Measurements from ENCODE around the gene FSTL5. TPM values are rescaled to one million over a fixed set of nuclear protein-coding genes. Genes with fewer than 3 reads are reported as not detected.

The FSTL5 gene
- total RNA-seq, 1 experiment from 2014 or later: not detected

GRCh38 chr4:162140051-162140683 is 23.6 kb downstream of the FSTL5 start:
- Histone ChIP-seq H3K9me2 (ENCODE audit: insufficient read depth) (no peaks in the 10 kb centered on the region; the same call in 1 of the 2 replicates), H3K4me2 (ENCODE audit: low read length) (no peak overlapping the region), H3K36me3 (ENCODE audit: control insufficient read depth in 1 of 2, insufficient read depth in 2 of 2, low read length in 2 of 2) (no peaks in the 10 kb centered on the region), H3K79me2 (ENCODE audit: insufficient read depth, low read length) (no peaks in the 10 kb centered on the region), H3K27ac (ENCODE audit: low read depth, low read length) (no peak overlapping the region), H3K9ac (ENCODE audit: low read length) (no peak overlapping the region), H3K4me3 (replicated peaks in 1 of 2; ENCODE audit: low read depth in 1 of 2, low read length in 2 of 2) (no peak overlapping the region), H4K20me1 (ENCODE audit: insufficient read depth) (no peaks in the 10 kb centered on the region), H3K27me3 (ENCODE audit: insufficient read depth, low read length) (no peaks in the 10 kb centered on the region), H2AFZ (ENCODE audit: low read depth, low read length, poor library complexity, severe bottlenecking) (no peak overlapping the region), H3K9me3 (ENCODE audit: control insufficient read depth in 1 of 2, insufficient read depth in 1 of 2, low read depth in 1 of 2, low read length in 2 of 2) (no peaks in the 10 kb centered on the region), H3K4me1 (ENCODE audit: control insufficient read depth in 1 of 2, insufficient read depth in 2 of 2, low read length in 2 of 2) (no peaks in the 10 kb centered on the region)
- no peak for DNase-seq (ENCODE audit: low read depth, low spot score)
- TF ChIP-seq RAD21 (IDR thresholded peaks at IDR 0.05; ENCODE audit: low read depth) (no peak), CTCF (IDR thresholded peaks at IDR 0.05 in 2 of 3, conservative IDR thresholded peaks at IDR 0.05 in 1 of 3; ENCODE audit: borderline replicate concordance in 1 of 3, insufficient read depth in 1 of 3, low read depth in 2 of 3, low read length in 2 of 3) (no peak), POLR2A (IDR thresholded peaks at IDR 0.05; ENCODE audit: borderline replicate concordance, extremely low read depth, insufficient read depth, insufficient read length) (no peak), ZBTB33 (IDR thresholded peaks at IDR 0.05; ENCODE audit: extremely low read depth, insufficient replicate concordance, low read length) (no peak), MAX (IDR thresholded peaks at IDR 0.05) (no peak), POLR2AphosphoS5 (IDR thresholded peaks at IDR 0.05; ENCODE audit: low read depth, low read length) (no peak), SRF (IDR thresholded peaks at IDR 0.05; ENCODE audit: low read depth) (no peak), SIN3A (IDR thresholded peaks at IDR 0.05; ENCODE audit: low read depth) (no peak), ATF3 (IDR thresholded peaks at IDR 0.05) (no peak), SP1 (IDR thresholded peaks at IDR 0.05; ENCODE audit: low read depth) (no peak), YY1 (IDR thresholded peaks at IDR 0.05; ENCODE audit: extremely low read depth, insufficient replicate concordance, low read depth, low read length) (no peak), TCF7L2 (IDR thresholded peaks at IDR 0.05; ENCODE audit: borderline replicate concordance, extremely low read depth, insufficient read depth, insufficient read length) (no peak), ZFX (IDR thresholded peaks at IDR 0.05) (no peak), EZH2phosphoT487 (IDR thresholded peaks at IDR 0.05; ENCODE audit: borderline replicate concordance) (no peak), ELF1 (IDR thresholded peaks at IDR 0.05; ENCODE audit: borderline replicate concordance, low read depth) (no peak)
- intact Hi-C loops (cut with micrococcal nuclease): no loop called here
- CTCF ChIA-PET: no interaction called here
- no TSS peak for BruUV-seq (replicated peaks)
- ATAC-seq: no peak
- POLR2A ChIA-PET: no interaction called here
- RAD21 ChIA-PET (ENCODE audit: low non-redundant PET in 1 of 2, low total read pairs in 2 of 2, uncharacterized antibody in 2 of 2, unreplicated experiment in 2 of 2): no interaction called here
